GM19467 (cell line): ENCODE results near the gene ELMOD2.

Source experiments
- ATAC-seq: cut with Tn5 transposase; IDR thresholded peaks from one replicate; pipeline ENCODE4 v1.9.1; 2021; ENCODE audit warnings: mild to moderate bottlenecking, moderate library complexity; ENCODE audit not compliant: unreplicated experiment

ELMOD2 gene

DNA sequence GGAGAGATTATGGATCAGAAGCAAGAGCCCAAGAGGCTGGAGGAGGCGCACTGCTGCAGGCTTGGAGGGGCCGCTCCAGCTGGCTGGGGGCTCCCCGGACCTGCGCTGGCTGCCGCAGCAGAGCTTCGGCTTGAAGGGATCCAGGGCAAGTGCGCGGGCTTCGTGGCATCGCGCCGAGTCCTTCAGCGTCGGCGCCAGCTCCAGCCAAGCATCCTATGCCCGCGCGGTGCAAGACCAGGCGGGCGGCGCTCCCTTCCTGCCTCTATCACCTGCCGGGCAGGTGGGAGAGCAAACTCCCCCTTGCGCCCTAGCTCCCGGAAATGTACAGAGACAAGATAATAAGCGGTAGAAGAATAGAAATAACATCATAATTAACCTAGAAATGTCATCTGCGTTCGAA, 55.3 kb downstream of the ELMOD2 start:
- no peak for ATAC-seq

DNA sequence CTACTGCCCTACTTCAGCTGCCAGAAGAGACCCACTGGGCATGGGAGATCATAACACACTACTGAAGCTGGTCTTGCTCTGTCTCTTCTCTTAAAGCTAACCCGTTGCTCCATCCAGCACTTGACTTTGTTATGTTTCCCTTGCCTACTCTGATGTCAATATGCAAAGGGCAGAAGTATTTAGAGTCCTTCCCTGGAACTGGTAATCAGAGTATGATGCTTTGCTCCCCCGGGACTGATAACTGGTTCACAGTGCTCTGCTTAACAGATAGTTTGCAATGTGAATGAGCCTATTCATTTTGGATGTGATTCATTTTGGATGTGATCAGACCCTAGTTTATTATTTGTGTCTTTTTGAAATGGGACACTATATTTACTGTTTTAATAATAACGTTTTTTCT, 57.1 kb downstream of the ELMOD2 start:
- no peak for ATAC-seq

DNA sequence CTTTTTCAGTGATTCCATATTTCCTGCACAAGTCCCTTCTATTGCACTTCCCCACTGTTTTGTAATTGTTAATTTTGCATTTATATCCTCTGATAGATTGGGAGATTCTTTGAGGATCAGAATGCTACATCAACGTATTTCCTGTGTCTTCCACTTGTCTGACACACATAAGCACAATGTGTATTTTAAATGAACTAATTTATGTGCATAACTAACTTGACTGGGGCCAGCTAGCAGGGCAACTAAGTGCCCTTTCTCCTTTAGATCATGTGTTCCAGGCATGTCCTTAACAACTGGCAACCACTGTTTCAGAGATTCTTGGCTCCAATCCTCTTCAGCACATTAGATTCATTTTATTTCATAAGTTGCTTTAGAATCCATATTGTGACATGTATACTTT, 60.5 kb downstream of the ELMOD2 start:
- ATAC-seq, result no peak

DNA sequence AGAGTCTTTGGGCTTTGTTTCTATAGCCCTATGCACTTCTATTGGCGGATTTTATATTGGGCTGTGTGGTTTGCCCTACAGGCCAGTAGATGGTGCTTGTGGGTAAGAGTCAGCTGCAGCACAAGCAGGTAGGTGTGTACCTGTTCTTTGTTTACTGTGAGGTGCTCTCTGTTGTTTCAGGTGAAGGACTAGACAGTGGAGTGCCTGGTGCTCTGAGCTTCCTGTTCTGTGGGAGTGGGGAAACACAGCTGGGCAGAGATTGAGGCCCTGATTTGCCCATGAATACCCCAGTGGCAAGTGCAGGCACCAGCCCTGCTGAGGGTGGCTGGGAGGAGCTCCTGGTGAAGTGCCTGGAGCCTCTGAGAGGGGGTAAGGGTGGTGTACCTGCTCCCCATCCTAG, 71.1 kb downstream of the ELMOD2 start:
- no peak for ATAC-seq

DNA sequence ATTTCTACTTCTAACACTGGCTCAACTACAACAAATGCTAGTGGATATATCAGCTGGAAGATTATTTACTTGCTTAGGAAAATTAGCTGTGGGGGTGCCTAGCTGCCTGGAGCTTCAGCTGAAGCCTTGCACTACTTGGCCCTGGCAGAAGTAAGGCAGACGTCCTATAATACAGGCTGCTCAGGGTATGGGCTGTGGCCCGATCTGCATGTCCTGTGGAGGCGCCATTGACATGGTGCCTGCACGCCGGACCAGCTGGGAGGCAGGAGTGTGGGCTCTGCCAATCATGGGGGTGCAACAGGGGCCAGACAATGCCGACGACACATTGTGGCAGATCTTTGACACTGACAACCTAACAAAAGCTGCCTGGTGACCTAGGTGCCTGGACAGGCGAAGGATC, 76.4 kb downstream of the ELMOD2 start:
- ATAC-seq, result no peak

DNA sequence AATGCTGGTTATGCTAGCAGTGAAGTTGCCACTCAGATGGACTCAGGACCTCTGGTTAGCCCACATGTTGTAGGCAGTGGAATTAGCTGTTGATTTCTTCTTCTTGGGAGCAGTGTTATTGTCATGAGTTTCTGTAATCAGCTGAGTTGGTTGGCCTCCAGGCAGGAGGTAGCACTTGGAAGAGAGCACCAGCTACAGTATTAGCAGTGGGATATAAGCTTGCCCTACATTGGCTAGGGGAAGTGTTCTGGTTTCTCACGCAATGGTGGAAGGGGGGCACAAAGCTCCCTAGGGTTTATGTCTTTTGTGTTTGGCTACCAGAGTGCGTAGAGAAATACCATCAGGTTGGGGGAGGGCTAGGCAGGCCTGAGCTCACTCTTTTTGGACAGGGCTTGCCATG, 78.7 kb downstream of the ELMOD2 start:
- ATAC-seq, result no peak

DNA sequence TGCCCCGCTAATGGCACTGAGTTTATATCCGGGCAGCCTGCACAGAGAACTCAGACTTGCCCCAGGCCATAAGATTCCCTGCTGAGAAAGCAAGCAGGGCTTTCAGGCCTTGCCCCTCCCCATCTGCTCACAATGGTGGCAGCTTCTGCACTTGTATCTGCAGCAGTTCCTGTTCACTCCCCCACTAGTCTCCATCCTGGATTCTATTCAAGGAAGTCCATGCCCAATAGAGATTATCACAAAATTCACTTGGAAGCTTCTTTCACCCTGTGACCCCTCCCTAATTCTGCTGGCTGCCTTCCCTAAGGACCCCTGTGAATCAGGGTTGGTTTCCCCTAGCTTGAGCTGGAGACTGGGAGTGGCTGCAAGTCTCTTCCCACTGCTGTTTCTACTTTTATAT, 79.3 kb downstream of the ELMOD2 start:
- no peak for ATAC-seq
